ENCODE data around the gene SP1. TPM values are rescaled to one million over a fixed set of nuclear protein-coding genes. Genes with fewer than 3 reads are reported as not detected.

SP1 gene
- 67.6 TPM for total RNA-seq

GRCh38 chr12:53380104-53380793 lies at the start of gene SP1:
TSS of gene SP1 (plus strand) at chr12:53380176. CDS start at chr12:53380292, 116 bp downstream.

DNA sequence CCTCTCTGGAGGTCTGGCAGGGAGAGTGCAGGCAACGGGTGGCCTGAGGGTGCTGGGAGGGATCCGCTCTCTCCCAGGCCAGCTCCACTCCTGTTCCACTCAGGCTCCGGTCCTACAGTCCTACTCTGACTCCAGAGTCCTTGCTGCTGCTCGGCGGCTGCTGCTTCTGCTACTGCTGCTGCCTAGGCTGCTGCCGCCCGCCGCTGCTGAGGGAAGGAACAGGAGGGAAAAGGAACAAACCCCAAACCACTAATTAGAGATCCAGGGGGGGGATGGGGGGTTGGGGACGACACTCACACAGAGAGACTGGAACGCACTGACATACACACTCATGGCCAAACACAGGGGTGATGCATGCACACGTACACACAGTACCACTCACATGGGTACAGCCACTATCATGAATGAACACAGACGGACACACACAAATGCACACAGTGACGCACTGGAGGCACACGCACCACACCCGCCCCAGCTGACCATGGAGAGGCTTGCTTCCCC lies 43.7 kb upstream of the SP1 start, which contains the start of gene SP7:
TSS of gene SP7 (minus strand) at position 174 of the 501 bp plus-strand sequence. CDS start 708 bp downstream, outside the sequence.

DNA sequence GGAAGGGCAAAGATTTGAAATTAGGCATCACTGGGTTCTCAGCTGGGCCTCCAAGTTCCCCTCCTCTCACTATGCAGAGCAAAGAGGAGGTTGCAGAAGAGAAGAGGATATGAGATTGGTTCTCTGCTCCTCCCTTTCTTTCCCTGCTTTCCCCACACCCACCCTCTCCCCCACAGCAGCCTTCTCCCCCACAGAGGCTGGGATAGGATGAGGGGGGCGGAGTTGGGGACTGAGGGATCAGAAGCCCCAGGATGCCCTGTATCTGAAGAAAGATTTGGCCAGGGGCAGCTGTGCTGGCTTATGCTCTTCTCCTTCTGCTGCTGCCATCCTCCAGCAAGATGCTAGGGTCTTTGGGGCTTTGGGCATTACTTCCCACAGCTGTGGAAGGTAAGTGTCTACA lies 43.6 kb downstream of the SP1 start, which contains the start of gene AMHR2:
TSS of gene AMHR2 (plus strand) at position 259 of the 400 bp plus-strand sequence. CDS start at position 339, 80 bp downstream.

GRCh38 chr12:53441040-53441833 lies 61.3 kb downstream of the SP1 start, which contains the start of gene PRR13:
TSS of gene PRR13 (plus strand) at chr12:53441734. CDS start at chr12:53442715, 981 bp downstream.

DNA sequence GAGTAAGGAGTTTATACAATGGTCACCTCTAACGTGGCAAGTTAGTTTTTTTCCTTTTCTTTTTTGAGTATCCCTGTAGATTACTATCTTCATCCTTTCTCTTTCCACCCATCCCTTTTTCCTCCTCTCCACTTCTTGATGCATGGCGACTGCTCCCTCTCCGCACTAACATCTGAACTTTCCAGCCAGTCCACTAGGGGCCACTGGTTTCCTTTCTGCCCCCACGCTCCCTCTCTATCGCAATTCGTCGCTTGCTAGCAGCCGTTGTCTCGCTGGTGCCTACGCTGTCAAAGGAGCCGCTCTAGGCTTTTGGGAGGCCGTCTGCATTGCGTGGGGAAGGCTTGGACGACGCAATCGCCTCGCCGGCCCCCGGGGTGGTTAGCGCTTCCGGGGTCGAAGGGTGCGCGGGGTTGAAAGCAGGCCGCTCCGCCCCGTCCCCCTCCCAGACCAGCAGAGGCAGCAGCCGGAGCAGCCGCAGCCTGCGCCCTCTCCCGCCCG lies 71.7 kb downstream of the SP1 start, which contains the start of gene PCBP2:
TSS of gene PCBP2 (plus strand) at position 442 of the 498 bp plus-strand sequence. CDS start 2,699 bp downstream, outside the sequence.

Other genes starting within 250 kb of the SP1 start
- 27.2 TPM for gene ZNF740, start 199.5 kb upstream of the SP1 start, total RNA-seq
- gene CSAD, start 199.3 kb upstream of the SP1 start, total RNA-seq, result 74.5 TPM
- gene ITGB7, start 172.9 kb upstream of the SP1 start, total RNA-seq, result 3.7 TPM
- 38.4 TPM for gene RARG, start 148.0 kb upstream of the SP1 start, total RNA-seq
- gene ESPL1, start 111.9 kb upstream of the SP1 start, total RNA-seq, result 9.9 TPM
- 462 TPM for gene PFDN5, start 84.6 kb upstream of the SP1 start, total RNA-seq
- gene MYG1, start 80.5 kb upstream of the SP1 start, total RNA-seq, result 36.9 TPM
- gene AAAS, start 58.6 kb upstream of the SP1 start, total RNA-seq, result 57.4 TPM
- gene SP7, start 43.8 kb upstream of the SP1 start, total RNA-seq, result 0.23 TPM
- gene AMHR2, start 43.7 kb downstream of the SP1 start, total RNA-seq, result 0.47 TPM
- 44.8 TPM for gene PRR13, start 61.6 kb downstream of the SP1 start, total RNA-seq
- 505 TPM for gene PCBP2, start 71.9 kb downstream of the SP1 start, total RNA-seq
- 18.1 TPM for gene MAP3K12, start 119.3 kb downstream of the SP1 start, total RNA-seq
- 32.9 TPM for gene TARBP2, start 121.1 kb downstream of the SP1 start, total RNA-seq
- not detected for gene NPFF, start 127.3 kb downstream of the SP1 start, total RNA-seq
- gene ATF7, start 246.2 kb downstream of the SP1 start, total RNA-seq, result 22.5 TPM

Measured in metanephros (tissue), 1 donor.